Measurements from ENCODE around the gene SSU72.
"Not testable (repeated sequence)": the region's sequence is repeated elsewhere in the genome, so short reads cannot be mapped to it uniquely, and the experiment has no call there.

DNA sequence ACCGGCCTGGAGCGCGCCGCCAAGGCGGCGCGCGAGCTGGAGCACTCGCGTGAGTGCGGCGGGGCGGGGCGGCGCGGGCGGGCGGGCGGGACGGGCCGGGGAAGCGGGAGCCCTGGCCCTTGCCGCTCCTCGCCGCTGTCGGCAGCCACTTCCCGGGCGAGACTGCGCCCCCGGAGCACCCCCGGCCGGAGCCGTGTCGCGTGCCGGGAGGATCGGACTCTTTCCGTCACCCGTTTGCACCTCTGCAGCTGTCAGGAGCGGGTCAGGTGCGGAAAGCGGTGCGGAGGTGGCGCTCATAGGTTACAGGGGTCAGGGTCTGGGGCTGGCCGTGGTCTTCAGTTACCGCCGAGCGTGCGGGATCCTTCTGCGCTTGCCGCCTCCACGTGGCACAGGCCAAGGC, 62.2 kb downstream of the SSU72 start:
- TF ChIP-seq, protein P1, sequence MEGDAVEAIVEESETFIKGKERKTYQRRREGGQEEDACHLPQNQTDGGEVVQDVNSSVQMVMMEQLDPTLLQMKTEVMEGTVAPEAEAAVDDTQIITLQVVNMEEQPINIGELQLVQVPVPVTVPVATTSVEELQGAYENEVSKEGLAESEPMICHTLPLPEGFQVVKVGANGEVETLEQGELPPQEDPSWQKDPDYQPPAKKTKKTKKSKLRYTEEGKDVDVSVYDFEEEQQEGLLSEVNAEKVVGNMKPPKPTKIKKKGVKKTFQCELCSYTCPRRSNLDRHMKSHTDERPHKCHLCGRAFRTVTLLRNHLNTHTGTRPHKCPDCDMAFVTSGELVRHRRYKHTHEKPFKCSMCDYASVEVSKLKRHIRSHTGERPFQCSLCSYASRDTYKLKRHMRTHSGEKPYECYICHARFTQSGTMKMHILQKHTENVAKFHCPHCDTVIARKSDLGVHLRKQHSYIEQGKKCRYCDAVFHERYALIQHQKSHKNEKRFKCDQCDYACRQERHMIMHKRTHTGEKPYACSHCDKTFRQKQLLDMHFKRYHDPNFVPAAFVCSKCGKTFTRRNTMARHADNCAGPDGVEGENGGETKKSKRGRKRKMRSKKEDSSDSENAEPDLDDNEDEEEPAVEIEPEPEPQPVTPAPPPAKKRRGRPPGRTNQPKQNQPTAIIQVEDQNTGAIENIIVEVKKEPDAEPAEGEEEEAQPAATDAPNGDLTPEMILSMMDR (IDR thresholded peaks at IDR 0.05): not testable (repeated sequence)
- TF ChIP-seq POLR2A (IDR thresholded peaks at IDR 0.05): not testable (repeated sequence)

All from esophagus squamous epithelium (tissue), 4 donors.